Lower leg skin (tissue), 3 donors: ENCODE measurements around the gene P2RY8.

Source experiments
- CTCF ChIP-seq, 3 donors: fragments of 450-650 bp; IDR thresholded peaks; one replicate each; pipeline ENCODE4 v1.5.1; 2016; ENCODE audit warnings: antibody characterized with exemption in 3 of 3, mild to moderate bottlenecking in 3 of 3, moderate library complexity in 2 of 3
- POLR2A ChIP-seq, 2 donors: fragments of 450-650 bp; IDR thresholded peaks; one replicate each; pipeline ENCODE4 v1.6.1; 2016 to 2017; ENCODE audit warnings: antibody characterized with exemption in 2 of 2, mild to moderate bottlenecking in 1 of 2, moderate library complexity in 1 of 2

- no peak for TF ChIP-seq CTCF (IDR thresholded peaks at IDR 0.05)
- TF ChIP-seq POLR2A (IDR thresholded peaks at IDR 0.05): no peak
Observed at GRCh38 chrX:1502241-1502640, 34.7 kb downstream of the P2RY8 start.
